A673 (cell line): ENCODE measurements around the gene ETV6.

Experiments used
- CTCF ChIP-seq: fragments of 300-800, 200-600 bp; sonication (generic); conservative IDR thresholded peaks from 2 replicates; pipeline ENCODE4 v1.5.1; 2017; ENCODE audit warnings: low read depth, mild to moderate bottlenecking, antibody characterized with exemption, low read length, moderate library complexity, mixed read lengths
- EZH2 ChIP-seq: fragments of 200-600 bp; sonication (generic); IDR thresholded peaks from 2 replicates; pipeline ENCODE4 v1.6.1; 2017; ENCODE audit warnings: borderline replicate concordance, low read depth, mild to moderate bottlenecking, mixed read lengths, antibody characterized with exemption, low read length; ENCODE audit not compliant: poor library complexity, severe bottlenecking

GRCh38 chr12:11642785-11643184 is 6.7 kb upstream of the ETV6 start:
- TF ChIP-seq CTCF (no peak), EZH2 (no peak)
